Central memory CD8-positive, alpha-beta T cell (primary cell): ENCODE results near the gene ZEB2.

Experiments used
- ATAC-seq: fragments of 150-1000 bp; cut with Tn5 transposase; replicated peaks from 2 replicates; pipeline ENCODE4 v1.10.0; 2022; ENCODE audit warnings: mild to moderate bottlenecking, moderate FRiP score, moderate number of reproducible peaks; ENCODE audit not compliant: poor library complexity, severe bottlenecking; ENCODE audit errors: extremely low read depth
- DNase-seq, 2 donors: peaks; one replicate each; pipeline ENCODE4 v3.0.0; 2021; ENCODE audit warnings: low spot score in 2 of 2
- H3K27ac Mint-ChIP-seq: one replicate; pipeline ENCODE4 v1.8.0; 2022; ENCODE audit warnings: low read depth, mild to moderate bottlenecking, moderate library complexity, mixed read lengths
- H3K27me3 Mint-ChIP-seq: one replicate; pipeline ENCODE4 v1.8.0; 2022; ENCODE audit warnings: mixed read lengths
- H3K36me3 Mint-ChIP-seq: one replicate; pipeline ENCODE4 v1.8.0; 2022; ENCODE audit warnings: mild to moderate bottlenecking, moderate library complexity, mixed read lengths; ENCODE audit not compliant: insufficient read depth
- H3K4me1 Mint-ChIP-seq: one replicate; pipeline ENCODE4 v1.8.0; 2022; ENCODE audit warnings: mixed read lengths
- H3K4me3 Mint-ChIP-seq: one replicate; pipeline ENCODE4 v1.8.0; 2022; ENCODE audit warnings: mild to moderate bottlenecking, moderate library complexity, mixed read lengths
- H3K9me3 Mint-ChIP-seq: one replicate; pipeline ENCODE4 v1.8.0; 2022; ENCODE audit warnings: mixed read lengths

ZEB2 gene

DNA sequence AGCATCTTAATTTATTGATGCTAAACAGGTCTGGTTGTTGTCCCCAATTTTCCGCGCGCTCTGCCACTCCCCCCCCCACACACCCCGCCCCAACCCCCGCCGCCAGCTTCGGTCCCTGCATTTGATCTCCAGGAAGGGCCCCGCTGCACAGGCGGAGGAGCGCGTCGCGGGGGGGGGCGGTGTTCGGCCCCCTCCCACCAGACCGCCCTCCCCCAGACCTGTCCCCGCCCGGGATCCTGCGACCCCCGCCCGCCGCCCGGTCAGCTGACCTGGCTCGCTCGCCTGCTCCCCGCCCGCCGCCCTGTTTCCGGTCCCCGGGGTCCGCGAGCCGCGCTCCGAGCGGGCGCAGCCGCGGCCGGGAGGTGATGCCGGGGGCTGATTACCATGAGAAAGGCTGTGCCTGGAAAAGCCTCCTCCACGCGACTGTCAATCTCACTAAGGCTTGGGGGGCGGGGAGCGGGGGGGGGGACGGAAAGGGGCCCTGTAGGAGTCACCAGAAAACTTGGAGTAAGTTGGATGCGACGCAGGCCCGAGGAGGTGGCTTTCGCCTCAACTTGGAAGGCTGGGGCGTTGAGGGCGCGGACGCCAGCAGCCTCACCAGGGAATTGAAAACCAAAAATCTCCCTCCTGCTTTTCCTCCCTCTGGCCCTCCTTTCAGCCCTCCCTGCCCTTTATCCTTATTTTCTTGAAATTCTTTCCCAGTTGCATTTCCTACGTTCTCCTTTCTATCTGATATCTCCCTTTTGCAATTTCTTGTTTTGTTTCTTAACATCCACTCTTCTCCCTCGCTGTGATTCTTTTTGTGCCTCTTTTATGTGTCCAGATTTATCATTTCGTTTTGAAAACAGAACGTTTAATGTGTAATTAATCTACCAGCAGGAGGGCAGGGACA, 4.4 kb upstream of the ZEB2 start:
- no peaks in the 10 kb centered on the region for H3K9me3 Mint-ChIP-seq
- peaks cover 17% of the 10 kb centered on the region for H3K27me3 Mint-ChIP-seq
- ATAC-seq = peak; percentile 30
- peaks cover 32% of the 10 kb centered on the region for H3K4me1 Mint-ChIP-seq
- no peak for DNase-seq
- H3K36me3 Mint-ChIP-seq = peaks cover 5% of the 10 kb centered on the region
- H3K4me3 Mint-ChIP-seq = peak overlapping the region; percentile 80
- H3K27ac Mint-ChIP-seq = peak overlapping the region; percentile 80

DNA sequence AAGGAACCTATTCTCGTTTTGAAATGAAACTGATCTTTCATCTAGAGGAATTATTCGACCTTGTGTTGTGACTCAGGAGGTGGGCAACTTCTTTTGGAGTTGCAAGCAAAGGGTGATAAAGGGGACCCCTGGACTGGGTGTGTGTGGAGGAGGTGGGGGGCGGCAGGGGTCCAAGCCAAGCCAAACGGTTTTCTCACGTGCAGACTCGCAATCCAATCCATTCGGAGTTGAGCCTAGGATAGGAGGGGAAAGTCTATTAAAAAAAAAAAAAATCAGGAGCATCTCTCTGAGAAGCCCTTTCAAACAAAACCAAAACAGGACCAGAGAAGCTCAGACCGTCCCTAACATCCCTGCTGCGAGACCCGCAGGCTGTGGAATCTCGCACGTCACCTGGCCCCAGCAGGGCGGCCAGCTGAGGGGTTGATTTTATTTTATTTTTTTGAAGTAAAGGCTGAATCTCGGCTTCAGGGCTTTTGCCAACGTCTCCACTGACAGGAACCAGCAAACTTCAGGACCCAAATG, 3.7 kb upstream of the ZEB2 start:
- H3K36me3 Mint-ChIP-seq = peaks cover 5% of the 10 kb centered on the region
- H3K9me3 Mint-ChIP-seq = no peaks in the 10 kb centered on the region
- H3K4me1 Mint-ChIP-seq = peaks cover 32% of the 10 kb centered on the region
- no peak for DNase-seq
- peaks cover 17% of the 10 kb centered on the region for H3K27me3 Mint-ChIP-seq
- H3K4me3 Mint-ChIP-seq = peak overlapping the region; percentile 80
- H3K27ac Mint-ChIP-seq = peak overlapping the region; percentile 58
- ATAC-seq = peak; percentile 15

DNA sequence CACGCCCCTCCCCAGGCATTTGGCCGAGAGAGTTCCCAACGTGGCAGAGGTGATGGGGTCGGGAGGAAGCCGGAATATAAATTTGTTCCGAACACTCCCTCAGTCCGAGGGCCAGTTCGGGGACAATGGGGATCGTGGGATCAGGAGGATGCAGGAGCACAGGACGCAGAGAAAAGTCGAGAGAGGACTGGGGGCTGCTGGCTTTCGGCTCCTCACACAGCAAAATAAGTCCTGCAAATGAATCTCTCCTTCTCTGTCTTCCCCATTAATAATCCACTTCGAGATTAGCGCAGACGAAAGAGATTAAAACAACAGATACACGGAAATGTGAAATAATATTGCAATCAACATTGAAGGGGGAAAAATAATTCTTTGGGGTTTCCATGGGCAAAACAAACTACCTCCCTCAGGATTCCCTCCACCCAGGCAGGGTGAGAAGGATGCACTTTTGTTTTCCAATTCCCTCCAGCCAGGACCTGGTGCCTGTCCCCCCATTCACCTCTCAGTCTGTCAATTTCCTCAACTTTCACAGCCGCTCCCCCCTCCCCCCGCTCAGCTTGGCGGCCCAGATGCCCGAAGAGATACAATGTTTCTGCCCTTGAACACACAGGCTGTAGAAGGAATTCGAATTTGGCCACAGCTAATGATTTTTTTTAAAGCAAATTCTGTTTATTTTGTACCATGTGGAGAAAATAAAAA, 3.1 kb upstream of the ZEB2 start:
- Mint-ChIP-seq H3K36me3 (peaks cover 5% of the 10 kb centered on the region), H3K27me3 (peaks cover 17% of the 10 kb centered on the region), H3K4me3 (peak overlapping the region; percentile 80), H3K27ac (peak overlapping the region; percentile 58), H3K9me3 (no peaks in the 10 kb centered on the region), H3K4me1 (peaks cover 32% of the 10 kb centered on the region)
- DNase-seq = no peak
- no peak for ATAC-seq

DNA sequence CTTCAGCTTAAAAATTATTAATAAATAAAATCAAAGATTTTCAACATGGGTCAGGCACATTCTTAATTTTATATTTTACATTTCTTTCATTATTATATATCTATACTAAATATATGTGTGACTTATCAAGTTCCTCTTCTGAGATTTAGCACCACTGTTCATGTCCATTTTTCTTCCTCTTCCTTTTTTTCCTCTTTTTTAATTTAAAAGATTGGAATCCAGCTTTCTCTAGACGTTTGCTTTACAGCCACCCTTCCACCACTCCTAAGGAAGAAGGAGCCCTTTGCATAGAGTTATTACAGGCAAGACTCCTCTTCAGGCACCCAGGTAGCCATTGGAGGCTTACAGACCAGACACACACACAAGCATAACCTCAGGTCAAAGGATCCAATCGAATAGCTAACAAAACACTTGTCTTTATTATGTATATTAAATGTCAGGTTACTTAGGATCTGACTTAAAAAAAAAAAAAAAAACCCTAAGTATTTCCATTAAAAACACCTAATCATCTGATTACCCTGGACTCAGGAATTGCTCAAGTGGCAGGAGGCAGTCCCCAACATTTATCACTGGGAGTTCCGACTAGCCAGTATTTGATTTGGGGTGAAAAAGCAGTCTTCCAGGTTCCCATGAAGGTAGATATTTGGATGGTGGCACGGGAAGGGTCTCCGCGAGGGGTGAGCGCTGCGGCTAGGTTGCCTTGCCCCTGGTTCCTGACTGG, 2.4 kb upstream of the ZEB2 start:
- H3K9me3 Mint-ChIP-seq = no peaks in the 10 kb centered on the region
- peak overlapping the region; percentile 58 for H3K27ac Mint-ChIP-seq
- peaks cover 32% of the 10 kb centered on the region for H3K4me1 Mint-ChIP-seq
- H3K36me3 Mint-ChIP-seq = peaks cover 5% of the 10 kb centered on the region
- ATAC-seq (no peak), DNase-seq (no peak)
- H3K27me3 Mint-ChIP-seq = peaks cover 17% of the 10 kb centered on the region
- H3K4me3 Mint-ChIP-seq = peak overlapping the region; percentile 80

DNA sequence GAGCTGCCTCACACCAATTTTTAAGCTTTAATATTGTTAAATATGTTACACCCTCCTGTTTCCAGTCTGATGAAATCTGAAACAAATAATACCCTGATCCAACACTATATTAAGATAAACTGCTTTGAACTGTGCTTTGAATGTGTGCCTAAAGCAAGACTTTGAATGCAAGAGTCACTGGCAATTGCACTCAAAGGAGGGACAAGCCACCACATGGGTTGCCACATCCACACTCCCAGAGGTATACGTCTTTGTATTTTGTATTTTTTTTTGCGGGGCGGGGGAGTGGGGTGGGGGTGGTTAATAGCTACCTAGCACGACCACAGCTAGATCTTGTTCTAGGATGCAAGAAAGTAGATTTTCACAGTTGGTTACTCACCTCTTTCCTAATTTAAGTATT, 1.8 kb upstream of the ZEB2 start:
- ATAC-seq = no peak
- peaks cover 5% of the 10 kb centered on the region for H3K36me3 Mint-ChIP-seq
- H3K4me3 Mint-ChIP-seq = no peak overlapping the region
- H3K27ac Mint-ChIP-seq = peak overlapping the region; percentile 58
- no peak for DNase-seq
- H3K27me3 Mint-ChIP-seq = peaks cover 17% of the 10 kb centered on the region
- peaks cover 37% of the 10 kb centered on the region for H3K4me1 Mint-ChIP-seq
- no peaks in the 10 kb centered on the region for H3K9me3 Mint-ChIP-seq

DNA sequence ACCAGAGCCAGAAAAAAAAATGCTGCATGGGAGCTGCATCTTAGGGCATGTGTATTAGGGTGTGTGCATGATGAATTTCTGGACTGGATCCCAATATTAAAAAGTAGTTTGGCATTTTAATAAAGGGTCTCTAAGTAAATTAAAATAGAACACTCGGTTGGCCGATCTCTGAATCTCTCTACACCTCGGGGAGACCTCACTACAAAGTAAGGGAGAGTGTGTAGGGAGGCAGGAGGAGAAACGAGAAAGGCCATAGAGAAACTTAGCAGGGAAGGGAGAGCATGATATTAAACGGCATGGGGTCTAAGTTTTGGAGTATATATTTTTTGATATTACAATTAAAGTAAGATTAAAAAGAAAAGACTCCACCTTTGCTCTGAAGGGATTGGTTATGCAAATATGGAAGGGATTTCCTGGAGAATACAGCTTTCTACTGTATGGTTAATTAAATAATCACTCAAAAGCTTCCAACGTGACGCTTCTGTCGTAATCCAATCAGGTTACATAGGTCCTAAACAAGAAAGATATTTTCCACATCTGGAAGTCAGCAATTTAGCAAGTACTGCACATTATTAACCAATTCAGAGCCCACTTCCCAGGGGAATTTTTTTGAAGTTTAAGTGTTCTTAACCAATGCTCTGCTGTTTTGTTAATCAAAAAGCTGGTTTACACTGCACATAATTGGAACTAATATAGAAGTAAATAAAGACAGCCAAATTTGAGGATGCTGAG, 1.0 kb upstream of the ZEB2 start:
- peak overlapping the region; percentile 10 for H3K27ac Mint-ChIP-seq
- H3K36me3 Mint-ChIP-seq = peaks cover 10% of the 10 kb centered on the region
- ATAC-seq (no peak), DNase-seq (no peak)
- no peak overlapping the region for H3K4me3 Mint-ChIP-seq
- peaks cover 37% of the 10 kb centered on the region for H3K4me1 Mint-ChIP-seq
- no peaks in the 10 kb centered on the region for H3K9me3 Mint-ChIP-seq
- peaks cover 17% of the 10 kb centered on the region for H3K27me3 Mint-ChIP-seq

DNA sequence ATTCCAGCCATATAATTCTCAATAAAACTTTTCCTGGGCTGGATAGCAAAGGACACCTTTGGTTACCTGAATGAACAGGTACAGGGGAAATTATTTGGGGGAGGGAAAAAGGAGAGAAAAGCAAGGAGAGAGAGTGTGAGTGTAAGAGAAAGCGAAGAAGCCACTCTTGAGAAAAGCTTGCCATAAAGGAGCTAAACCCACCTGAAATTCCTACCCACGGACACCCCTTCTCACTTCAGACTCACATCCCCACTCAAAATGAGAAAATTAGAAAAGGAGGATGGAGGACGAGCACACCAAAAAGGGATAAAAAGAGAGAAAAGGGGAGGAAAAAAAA, 354 bp downstream of the ZEB2 start:
- ATAC-seq = no peak
- H3K9me3 Mint-ChIP-seq = no peaks in the 10 kb centered on the region
- H3K36me3 Mint-ChIP-seq = peaks cover 22% of the 10 kb centered on the region

DNA sequence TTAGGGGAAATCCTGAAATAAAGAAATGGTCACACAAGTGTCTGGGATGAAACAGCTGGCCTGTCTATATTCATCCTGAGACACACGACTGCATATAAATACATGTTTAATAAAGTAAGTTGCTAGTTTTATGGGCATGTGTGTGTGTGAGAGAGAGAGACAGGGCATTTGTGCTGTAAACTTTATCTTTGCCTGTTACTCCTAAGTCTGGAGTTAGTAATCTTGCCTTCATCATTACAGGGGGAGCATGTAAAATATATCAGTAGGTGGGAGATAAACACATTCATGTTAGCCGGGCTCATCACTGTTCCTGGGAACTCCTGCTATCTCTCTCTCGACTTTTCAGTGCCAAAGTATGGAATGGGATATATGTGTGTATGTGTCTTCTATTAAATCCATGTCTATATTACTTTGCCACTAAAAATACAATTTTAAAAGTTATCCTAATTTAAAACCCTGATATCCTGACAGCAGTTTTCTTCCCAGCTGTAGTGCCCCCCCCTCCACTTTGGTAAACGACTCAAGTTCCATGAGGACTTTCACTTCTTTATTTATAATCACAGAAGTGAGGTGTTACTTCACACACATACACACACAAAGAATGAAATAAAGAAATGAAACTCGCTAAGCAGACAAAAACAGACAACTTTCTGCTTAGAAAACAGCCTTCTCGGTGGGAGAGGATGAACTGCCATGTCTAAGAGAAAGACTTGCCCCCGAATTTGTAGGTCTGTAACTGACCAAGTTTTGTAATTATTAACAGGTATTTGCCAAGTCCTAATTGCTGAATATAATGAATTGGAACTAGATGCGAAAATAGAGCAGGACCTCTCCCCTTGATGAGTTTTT, 947 bp downstream of the ZEB2 start:
- Mint-ChIP-seq H3K27ac (no peak overlapping the region), H3K36me3 (peaks cover 27% of the 10 kb centered on the region), H3K9me3 (no peaks in the 10 kb centered on the region), H3K4me3 (no peak overlapping the region), H3K4me1 (peaks cover 50% of the 10 kb centered on the region), H3K27me3 (peaks cover 17% of the 10 kb centered on the region)
- DNase-seq (no peak), ATAC-seq (no peak)

More for the DNA sequence above, 354 bp downstream of the ZEB2 start:
- Mint-ChIP-seq H3K4me1 (peaks cover 45% of the 10 kb centered on the region), H3K27me3 (peaks cover 17% of the 10 kb centered on the region), H3K4me3 (no peak overlapping the region), H3K27ac (no peak overlapping the region)
- no peak for DNase-seq

DNA sequence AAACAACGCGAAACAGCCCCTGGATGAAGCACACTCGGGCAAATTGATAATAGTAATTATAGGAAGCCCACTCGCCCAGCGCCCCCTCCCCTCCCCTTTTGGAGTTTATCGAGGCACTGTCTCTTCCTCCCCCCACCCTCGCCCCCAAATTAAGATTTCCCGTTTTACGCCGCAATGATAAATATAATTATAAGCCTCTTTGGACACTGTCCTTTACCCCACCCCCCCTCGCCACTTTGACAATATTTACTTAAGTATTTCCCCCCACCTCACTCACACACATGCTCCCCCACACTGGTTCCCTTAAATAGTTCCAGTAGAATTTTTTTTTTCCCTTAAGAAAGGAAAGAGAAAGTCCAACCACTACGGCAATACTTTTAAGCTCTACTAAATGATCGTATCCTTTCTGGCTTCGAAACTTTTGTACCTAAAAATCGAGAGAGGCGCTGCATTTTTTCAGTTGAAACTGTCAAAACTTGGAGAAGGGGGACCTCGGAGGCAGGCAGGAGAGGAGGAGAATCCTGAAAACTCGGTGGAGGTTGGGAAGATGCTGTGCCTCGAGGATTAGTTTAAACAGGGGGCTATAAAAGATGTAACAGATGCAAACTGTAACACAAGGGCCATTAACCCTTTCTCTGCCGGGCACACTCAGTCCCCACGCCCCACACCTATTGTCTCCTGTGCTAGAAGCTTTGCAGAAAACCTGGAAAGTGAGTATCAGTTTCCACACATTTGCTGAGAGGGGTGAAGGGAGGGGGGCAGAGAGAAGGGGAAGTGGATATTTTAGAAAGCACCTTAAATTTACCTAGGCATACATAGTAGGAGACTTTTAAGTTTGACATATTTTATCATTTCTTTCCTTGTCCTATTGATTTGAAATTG, 1.8 kb downstream of the ZEB2 start:
- ATAC-seq (no peak), DNase-seq (no peak)
- Mint-ChIP-seq H3K36me3 (peaks cover 34% of the 10 kb centered on the region), H3K27me3 (peaks cover 11% of the 10 kb centered on the region), H3K27ac (no peak overlapping the region), H3K4me1 (peaks cover 52% of the 10 kb centered on the region), H3K9me3 (no peaks in the 10 kb centered on the region), H3K4me3 (no peak overlapping the region)

DNA sequence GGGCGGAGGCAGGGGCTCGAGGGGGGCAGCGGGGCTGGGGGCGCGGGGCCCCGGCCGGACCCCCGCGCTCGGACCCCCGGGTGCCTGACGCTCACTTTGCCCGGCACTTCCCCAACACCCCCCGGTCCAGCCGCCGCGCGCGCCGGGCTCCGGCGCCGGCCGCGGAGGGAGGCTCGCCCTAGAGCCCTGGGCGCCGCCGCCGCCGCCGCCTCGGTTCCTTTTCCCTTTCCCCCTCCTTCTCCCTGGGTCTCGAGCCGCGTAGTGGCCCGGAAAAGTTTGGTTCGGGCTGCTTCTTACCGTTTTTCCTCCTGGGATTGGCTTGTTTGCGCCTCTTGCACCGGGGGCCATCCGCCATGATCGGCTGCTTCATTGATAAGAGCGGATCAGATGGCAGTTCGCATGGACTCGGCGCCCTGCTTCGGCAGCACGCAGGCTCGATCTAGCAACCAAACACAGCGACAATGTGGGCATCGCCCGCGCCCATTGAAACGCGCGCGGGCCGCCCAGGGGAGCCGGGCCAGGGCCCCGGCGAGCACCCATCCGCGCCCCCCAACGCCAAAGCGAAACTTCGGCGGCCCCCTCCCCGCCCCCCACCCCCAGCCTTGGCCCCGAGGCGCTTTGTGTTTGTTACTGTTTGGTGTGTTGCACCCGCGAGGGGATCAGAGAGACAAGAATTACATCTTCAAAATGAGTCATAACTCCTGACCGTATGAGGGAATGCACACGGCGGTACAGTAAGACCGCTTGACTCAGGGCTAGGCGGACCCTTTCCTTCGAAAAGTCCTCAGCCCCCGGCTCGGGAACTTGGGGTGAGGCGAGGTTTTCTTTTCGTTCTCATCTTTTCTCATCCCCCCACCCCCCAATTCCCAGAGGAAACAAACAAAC, 2.7 kb downstream of the ZEB2 start:
- H3K36me3 Mint-ChIP-seq = peaks cover 40% of the 10 kb centered on the region
- H3K9me3 Mint-ChIP-seq = no peaks in the 10 kb centered on the region
- peaks cover 52% of the 10 kb centered on the region for H3K4me1 Mint-ChIP-seq
- H3K27me3 Mint-ChIP-seq = peaks cover 2% of the 10 kb centered on the region
- H3K4me3 Mint-ChIP-seq = no peak overlapping the region
- H3K27ac Mint-ChIP-seq = no peak overlapping the region
- DNase-seq (peak in 1 of 2 donors; percentile 63), ATAC-seq (peak; percentile 68)
